Activated naive CD4-positive, alpha-beta T cell treated with anti-CD3 and anti-CD28 coated beads, Interleukin-2, amount 50 U/mL, for 24 hours (primary cell): ENCODE data around the gene NCOA3.

Source experiments
- H3K27ac Mint-ChIP-seq: one replicate; pipeline ENCODE4 v1.8.0; 2021; ENCODE audit warnings: mild to moderate bottlenecking, mixed read lengths
- H3K27me3 Mint-ChIP-seq: one replicate; pipeline ENCODE4 v1.8.0; 2021; ENCODE audit warnings: mixed read lengths
- H3K36me3 Mint-ChIP-seq: one replicate; pipeline ENCODE4 v1.8.0; 2021; ENCODE audit warnings: mixed read lengths
- H3K4me1 Mint-ChIP-seq: one replicate; pipeline ENCODE4 v1.8.0; 2021; ENCODE audit warnings: mixed read lengths
- H3K4me3 Mint-ChIP-seq: one replicate; pipeline ENCODE4 v1.8.0; 2021; ENCODE audit warnings: mild to moderate bottlenecking, mixed read lengths
- H3K9me3 Mint-ChIP-seq: one replicate; pipeline ENCODE4 v1.8.0; 2021; ENCODE audit warnings: mixed read lengths

The NCOA3 gene

GRCh38 chr20:47603260-47603659 is 101.6 kb downstream of the NCOA3 start:
- Mint-ChIP-seq H3K36me3 (peaks cover 16% of the 10 kb centered on the region), H3K4me1 (peaks cover 77% of the 10 kb centered on the region), H3K27me3 (no peaks in the 10 kb centered on the region), H3K9me3 (no peaks in the 10 kb centered on the region), H3K4me3 (no peak overlapping the region), H3K27ac (peak overlapping the region; percentile 88)

GRCh38 chr20:47605673-47606413 is 104.2 kb downstream of the NCOA3 start:
- H3K4me3 Mint-ChIP-seq = peak overlapping the region; percentile 73
- H3K36me3 Mint-ChIP-seq = peaks cover 9% of the 10 kb centered on the region
- no peaks in the 10 kb centered on the region for H3K9me3 Mint-ChIP-seq
- no peaks in the 10 kb centered on the region for H3K27me3 Mint-ChIP-seq
- H3K4me1 Mint-ChIP-seq = peaks cover 86% of the 10 kb centered on the region
- peak overlapping the region; percentile 92 for H3K27ac Mint-ChIP-seq

- peak overlapping the region; percentile 92 for H3K27ac Mint-ChIP-seq
- peak overlapping the region; percentile 73 for H3K4me3 Mint-ChIP-seq
- peaks cover 6% of the 10 kb centered on the region for H3K36me3 Mint-ChIP-seq
- H3K27me3 Mint-ChIP-seq = no peaks in the 10 kb centered on the region
- H3K9me3 Mint-ChIP-seq = no peaks in the 10 kb centered on the region
- peaks cover 88% of the 10 kb centered on the region for H3K4me1 Mint-ChIP-seq
Measured at GRCh38 chr20:47606414-47606982, 104.8 kb downstream of the NCOA3 start.

GRCh38 chr20:47606983-47607613 is 105.4 kb downstream of the NCOA3 start:
- H3K36me3 Mint-ChIP-seq = peaks cover 6% of the 10 kb centered on the region
- H3K27me3 Mint-ChIP-seq = no peaks in the 10 kb centered on the region
- H3K27ac Mint-ChIP-seq = peak overlapping the region; percentile 92
- no peaks in the 10 kb centered on the region for H3K9me3 Mint-ChIP-seq
- H3K4me3 Mint-ChIP-seq = peak overlapping the region; percentile 73
- H3K4me1 Mint-ChIP-seq = peaks cover 85% of the 10 kb centered on the region

- peak overlapping the region; percentile 33 for H3K4me3 Mint-ChIP-seq
- peaks cover 4% of the 10 kb centered on the region for H3K36me3 Mint-ChIP-seq
- H3K4me1 Mint-ChIP-seq = peaks cover 82% of the 10 kb centered on the region
- H3K9me3 Mint-ChIP-seq = no peaks in the 10 kb centered on the region
- H3K27ac Mint-ChIP-seq = peak overlapping the region; percentile 90
- no peaks in the 10 kb centered on the region for H3K27me3 Mint-ChIP-seq
Measured at GRCh38 chr20:47609001-47609400, 107.3 kb downstream of the NCOA3 start.

- H3K36me3 Mint-ChIP-seq = peaks cover 7% of the 10 kb centered on the region
- H3K4me1 Mint-ChIP-seq = peaks cover 75% of the 10 kb centered on the region
- no peaks in the 10 kb centered on the region for H3K9me3 Mint-ChIP-seq
- H3K27me3 Mint-ChIP-seq = no peaks in the 10 kb centered on the region
- H3K27ac Mint-ChIP-seq = peak overlapping the region; percentile 99
- H3K4me3 Mint-ChIP-seq = peak overlapping the region; percentile 89
Measured at GRCh38 chr20:47610247-47610944, 108.7 kb downstream of the NCOA3 start.

- Mint-ChIP-seq H3K36me3 (peaks cover 9% of the 10 kb centered on the region), H3K4me3 (peak overlapping the region; percentile 89), H3K27ac (peak overlapping the region; percentile 99), H3K4me1 (peaks cover 70% of the 10 kb centered on the region), H3K9me3 (no peaks in the 10 kb centered on the region), H3K27me3 (no peaks in the 10 kb centered on the region)
Measured at GRCh38 chr20:47610945-47611250, 109.2 kb downstream of the NCOA3 start.

- H3K4me3 Mint-ChIP-seq = peak overlapping the region; percentile 23
- H3K27ac Mint-ChIP-seq = peak overlapping the region; percentile 99
- H3K27me3 Mint-ChIP-seq = no peaks in the 10 kb centered on the region
- H3K4me1 Mint-ChIP-seq = peaks cover 65% of the 10 kb centered on the region
- peaks cover 11% of the 10 kb centered on the region for H3K36me3 Mint-ChIP-seq
- H3K9me3 Mint-ChIP-seq = no peaks in the 10 kb centered on the region
Measured at GRCh38 chr20:47611785-47612184, 110.1 kb downstream of the NCOA3 start.

- Mint-ChIP-seq H3K27ac (peak overlapping the region; percentile 99), H3K4me1 (peaks cover 62% of the 10 kb centered on the region), H3K36me3 (peaks cover 10% of the 10 kb centered on the region)
Measured at GRCh38 chr20:47612670-47613069, 111.0 kb downstream of the NCOA3 start.

GRCh38 chr20:47614703-47615309 is 113.1 kb downstream of the NCOA3 start:
- H3K36me3 Mint-ChIP-seq = peaks cover 10% of the 10 kb centered on the region
- H3K27ac Mint-ChIP-seq = peak overlapping the region; percentile 74
- no peaks in the 10 kb centered on the region for H3K27me3 Mint-ChIP-seq
- no peaks in the 10 kb centered on the region for H3K9me3 Mint-ChIP-seq
- H3K4me3 Mint-ChIP-seq = no peak overlapping the region
- peaks cover 52% of the 10 kb centered on the region for H3K4me1 Mint-ChIP-seq

More at GRCh38 chr20:47612670-47613069, 111.0 kb downstream of the NCOA3 start:
- H3K9me3 Mint-ChIP-seq = no peaks in the 10 kb centered on the region
- H3K27me3 Mint-ChIP-seq = no peaks in the 10 kb centered on the region
- H3K4me3 Mint-ChIP-seq = peak overlapping the region; percentile 41

- peak overlapping the region; percentile 41 for H3K27ac Mint-ChIP-seq
- no peaks in the 10 kb centered on the region for H3K27me3 Mint-ChIP-seq
- H3K4me1 Mint-ChIP-seq = peaks cover 35% of the 10 kb centered on the region
- H3K4me3 Mint-ChIP-seq = no peak overlapping the region
- peaks cover 16% of the 10 kb centered on the region for H3K36me3 Mint-ChIP-seq
- no peaks in the 10 kb centered on the region for H3K9me3 Mint-ChIP-seq
Measured at GRCh38 chr20:47618479-47618878, 116.8 kb downstream of the NCOA3 start.

- H3K27ac Mint-ChIP-seq = peak overlapping the region; percentile 59
Measured at GRCh38 chr20:47620808-47621805, 119.4 kb downstream of the NCOA3 start.

GRCh38 chr20:47622118-47622665 is 120.5 kb downstream of the NCOA3 start:
- Mint-ChIP-seq H3K4me1 (peaks cover 27% of the 10 kb centered on the region), H3K27ac (peak overlapping the region; percentile 89), H3K36me3 (peaks cover 13% of the 10 kb centered on the region), H3K4me3 (no peak overlapping the region), H3K27me3 (no peaks in the 10 kb centered on the region), H3K9me3 (no peaks in the 10 kb centered on the region)

More at GRCh38 chr20:47620808-47621805, 119.4 kb downstream of the NCOA3 start:
- peaks cover 32% of the 10 kb centered on the region for H3K4me1 Mint-ChIP-seq
- H3K27me3 Mint-ChIP-seq = no peaks in the 10 kb centered on the region
- H3K36me3 Mint-ChIP-seq = peaks cover 11% of the 10 kb centered on the region
- no peaks in the 10 kb centered on the region for H3K9me3 Mint-ChIP-seq
- H3K4me3 Mint-ChIP-seq = no peak overlapping the region

GRCh38 chr20:47623206-47623605 is 121.5 kb downstream of the NCOA3 start:
- Mint-ChIP-seq H3K9me3 (no peaks in the 10 kb centered on the region), H3K36me3 (peaks cover 13% of the 10 kb centered on the region), H3K27ac (no peak overlapping the region), H3K4me3 (no peak overlapping the region), H3K4me1 (peaks cover 20% of the 10 kb centered on the region), H3K27me3 (no peaks in the 10 kb centered on the region)
